B cell (primary cell): ENCODE data around the gene RPS24. TPM values are rescaled to one million over a fixed set of nuclear protein-coding genes. Genes with fewer than 3 reads are reported as not detected.

Source experiments
- ATAC-seq: fragments of 200-7000 bp; cut with Tn5 transposase; one replicate; pipeline ENCODE4 v1.10.0; 2021; ENCODE audit warnings: low read depth, mild to moderate bottlenecking, moderate number of reproducible peaks, moderate library complexity
- CTCF ChIA-PET: fragments of 350-600 bp; sonication (Branson Sonifier 250); formaldehyde crosslinking; loops from one replicate; lab custom pipeline; 2021; ENCODE audit warnings: antibody characterized with exemption, inconsistent platforms; lab: Charles Lee
- POLR2A ChIA-PET: fragments of 350-600 bp; sonication (Branson Sonifier 250); formaldehyde crosslinking; loops from one replicate; lab custom pipeline; 2021; ENCODE audit warnings: antibody characterized with exemption; lab: Charles Lee
- DNase-seq: peaks from one replicate; pipeline ENCODE4 v3.0.0; 2013
- H2AFZ ChIP-seq: 2 replicates; pipeline ENCODE4 v1.6.1; 2012; ENCODE audit warnings: mild to moderate bottlenecking, low read depth, low read length; ENCODE audit not compliant: insufficient read depth, poor library complexity, severe bottlenecking
- H3K27ac ChIP-seq, 2 donors: 1 replicate in 1 of 2; 2 replicates in 1 of 2; pipeline ENCODE4 v1.5.1; 2012 to 2013; ENCODE audit warnings: low read length in 2 of 2, mild to moderate bottlenecking in 2 of 2, moderate library complexity in 1 of 2
- H3K27me3 ChIP-seq, 4 experiments: fragments of 200-600 bp in 1 of 4; sonication (generic) in 1 of 4; replicated peaks in 1 of 4; 1 replicate in 2 of 4; 2 replicates in 2 of 4; pipeline versions ENCODE4 v1.6.1 to v1.7.0; 2013 to 2016; ENCODE audit warnings: low read length in 3 of 4, mild to moderate bottlenecking in 2 of 4, mixed read lengths in 1 of 4, moderate library complexity in 1 of 4; ENCODE audit not compliant: insufficient read depth in 4 of 4, control insufficient read depth in 3 of 4; ENCODE audit errors: control extremely low read depth in 1 of 4
- H3K36me3 ChIP-seq, 2 experiments: replicated peaks in 1 of 2; 1 replicate in 1 of 2; 2 replicates in 1 of 2; pipeline versions ENCODE4 v1.6.1 to v1.7.1; 2013; ENCODE audit warnings: low read length in 1 of 2; ENCODE audit not compliant: insufficient read depth in 2 of 2, control insufficient read depth in 1 of 2; ENCODE audit errors: control extremely low read depth in 1 of 2, extremely low read depth in 1 of 2
- H3K4me1 ChIP-seq, 2 donors: fragments of 200-600 bp in 1 of 2; sonication (generic) in 1 of 2; 1 replicate in 1 of 2; 2 replicates in 1 of 2; pipeline versions ENCODE4 v1.5.1 to v1.6.1; 2013 to 2017; ENCODE audit warnings: low read length in 2 of 2; ENCODE audit not compliant: control insufficient read depth in 2 of 2, insufficient read depth in 2 of 2
- H3K4me2 ChIP-seq: replicated peaks from 2 replicates; pipeline ENCODE3; 2012; ENCODE audit warnings: mild to moderate bottlenecking, low read depth, low read length; ENCODE audit not compliant: poor library complexity, severe bottlenecking
- H3K4me3 ChIP-seq, 5 experiments: fragments of 200-600 bp in 1 of 5; sonication (generic) in 1 of 5; 1 replicate in 3 of 5; 2 replicates in 2 of 5; pipeline versions ENCODE4 v1.5.1 to v1.7.0; 2011 to 2016; ENCODE audit warnings: low read length in 4 of 5, mild to moderate bottlenecking in 4 of 5, low read depth in 2 of 5, control low read depth in 1 of 5, moderate library complexity in 1 of 5; ENCODE audit not compliant: insufficient read depth in 1 of 5; ENCODE audit errors: control extremely low read depth in 1 of 5, extremely low read depth in 1 of 5
- H3K79me2 ChIP-seq: fragments of 200-600 bp; sonication (generic); one replicate; pipeline ENCODE4 v1.6.0; 2016; ENCODE audit warnings: low read length; ENCODE audit not compliant: control insufficient read depth, insufficient read depth
- H3K9ac ChIP-seq: fragments of 200-600 bp; sonication (generic); 2 replicates; pipeline ENCODE4 v1.6.1; 2017; ENCODE audit warnings: mild to moderate bottlenecking, low read length, moderate library complexity
- H3K9me3 ChIP-seq, 3 donors: one replicate each; pipeline versions ENCODE4 v1.6.1 to v1.7.1; 2013; ENCODE audit warnings: low read length in 2 of 3; ENCODE audit not compliant: control insufficient read depth in 2 of 3, insufficient read depth in 1 of 3; ENCODE audit errors: control extremely low read depth in 1 of 3
- H4K20me1 ChIP-seq: 2 replicates; pipeline ENCODE4 v1.6.0; 2012; ENCODE audit warnings: mild to moderate bottlenecking, low read length; ENCODE audit not compliant: insufficient read depth, control insufficient read depth, poor library complexity, severe bottlenecking
- H3K27ac Mint-ChIP-seq: one replicate; pipeline ENCODE4 v1.8.0; 2021; ENCODE audit warnings: mixed read lengths
- H3K27me3 Mint-ChIP-seq: one replicate; pipeline ENCODE4 v1.8.0; 2021; ENCODE audit warnings: mixed read lengths
- H3K4me1 Mint-ChIP-seq: one replicate; pipeline ENCODE4 v1.8.0; 2021; ENCODE audit warnings: mixed read lengths
- H3K4me3 Mint-ChIP-seq: one replicate; pipeline ENCODE4 v1.8.0; 2021; ENCODE audit warnings: mixed read lengths
- H3K9me3 Mint-ChIP-seq: one replicate; pipeline ENCODE4 v1.8.0; 2022; ENCODE audit warnings: mixed read lengths; ENCODE audit not compliant: insufficient read depth
- CTCF ChIP-seq: fragments of 200-600 bp; IDR thresholded peaks from one replicate; pipeline ENCODE4 v1.8.0; 2022; ENCODE audit warnings: antibody characterized with exemption, mild to moderate bottlenecking
- EZH2 ChIP-seq: IDR thresholded peaks from 2 replicates; pipeline ENCODE4 v1.6.1; 2012; ENCODE audit warnings: borderline replicate concordance, low read depth, mild to moderate bottlenecking, moderate library complexity, low read length; ENCODE audit not compliant: insufficient read depth, poor library complexity, severe bottlenecking
- WGBS: methylation state at CpG from one replicate; pipeline ENCODE4 v1.1.5; 2013; ENCODE audit warnings: missing lambda C conversion rate; ENCODE audit not compliant: insufficient coverage; 5-methylcytosine and 5-hydroxymethylcytosine counted together
- intact Hi-C: fragments of 100-400 bp; cut with micrococcal nuclease; formaldehyde crosslinking; loops from one replicate; pipeline ENCODE4 v1.10.0; 2022
- polyA plus RNA-seq: library from polyadenylated mRNA; depleted of rRNA; stranded (reverse); fragments of >200 nt; gene quantifications from 2 replicates; pipeline ENCODE4 v1.2.3, GENCODE V29; 2012
- total RNA-seq, 2 donors: library from RNA; stranded (reverse); fragments of 120-200 nt in 1 of 2; gene quantifications; 1 replicate in 1 of 2; 2 replicates in 1 of 2; pipeline versions ENCODE4 v1.2.3 to v1.2.4, GENCODE V29; 2013 to 2022

RPS24 gene
- total and polyA plus RNA-seq, 2 donors (not counting 1 experiment from before 2014, with no cell fraction given): 1,249 to 2,320 TPM

GRCh38 chr10:78033387-78033636 is 351 bp upstream of the RPS24 start:
- H2AFZ ChIP-seq: peak overlapping the region; percentile 87
- Mint-ChIP-seq H3K27ac (peak overlapping the region; percentile 92), H3K9me3 (no peaks in the 10 kb centered on the region), H3K4me1 (peaks cover 55% of the 10 kb centered on the region), H3K4me3 (peak overlapping the region; percentile 93), H3K27me3 (no peaks in the 10 kb centered on the region)
- TF ChIP-seq EZH2 (no peak), CTCF (no peak)
- H4K20me1 ChIP-seq: peaks cover 36% of the 10 kb centered on the region
- peak overlapping the region; percentile 74 for H3K4me2 ChIP-seq
- H3K79me2 ChIP-seq: peaks cover 45% of the 10 kb centered on the region
- peak overlapping the region; percentile 84 to 100 (median 95) for H3K4me3 ChIP-seq
- ATAC-seq: no peak
- H3K36me3 ChIP-seq: peaks cover 5 to 31% of the 10 kb centered on the region in 2 experiments
- no peaks in the 10 kb centered on the region for H3K27me3 ChIP-seq
- intact Hi-C loops: loop anchor here (1.0 to 5.0 kb wide), 3 partner anchors 270 to 1253 kb away; no protein-coding TSS in a partner anchor
- peak overlapping the region; percentile 79 for H3K9ac ChIP-seq
- peaks cover 0 to 3% (median 0%) of the 10 kb centered on the region in 3 donors for H3K9me3 ChIP-seq
- DNase-seq: no peak
- ChIA-PET POLR2A (no interaction called here), CTCF (interaction anchor here (1.4 kb wide), 1 partner anchor 13 kb away, joined by 13 read pairs; no protein-coding TSS in a partner anchor)
- H3K4me1 ChIP-seq: peaks cover 34 to 47% of the 10 kb centered on the region in 2 donors
- H3K27ac ChIP-seq: peak overlapping the region; percentile 14 to 43
- no CpG with 5 or more reads among the region's 4 CpGs for WGBS

GRCh38 chr10:78035025-78035424 is 1.4 kb downstream of the RPS24 start:
- ChIA-PET CTCF (interaction anchor here (3.0 kb wide), 1 partner anchor 12 kb away, joined by 29 read pairs; no protein-coding TSS in a partner anchor), POLR2A (no interaction called here)
- DNase-seq (no peak), ATAC-seq (no peak)
- H4K20me1 ChIP-seq: peaks cover 53% of the 10 kb centered on the region
- 71% methylated on average over 1 of the region's 5 CpGs for WGBS
- peaks cover 34% of the 10 kb centered on the region for H3K79me2 ChIP-seq
- peaks cover 0 to 3% (median 0%) of the 10 kb centered on the region in 3 donors for H3K9me3 ChIP-seq
- H3K27ac ChIP-seq: peak overlapping the region in 1 of 2 donors; percentile 58
- no peaks in the 10 kb centered on the region for H3K27me3 ChIP-seq
- peak overlapping the region; percentile 74 for H3K4me2 ChIP-seq
- H3K27ac Mint-ChIP-seq: peak overlapping the region; percentile 50
- H3K4me3 Mint-ChIP-seq: peak overlapping the region; percentile 93
- no peaks in the 10 kb centered on the region for H3K27me3 Mint-ChIP-seq
- H3K4me1 Mint-ChIP-seq: peaks cover 55% of the 10 kb centered on the region
- H3K4me3 ChIP-seq: peak overlapping the region in 4 of 5 experiments; percentile 84 to 100 (median 96)
- H3K4me1 ChIP-seq: peaks cover 22 to 33% of the 10 kb centered on the region in 2 donors
- H3K36me3 ChIP-seq: peaks cover 19 to 48% of the 10 kb centered on the region in 2 experiments
- H2AFZ ChIP-seq: no peak overlapping the region
- intact Hi-C loops: no loop called here
- TF ChIP-seq EZH2: no peak
- no peak for TF ChIP-seq CTCF
- H3K9ac ChIP-seq: peak overlapping the region; percentile 79
- no peaks in the 10 kb centered on the region for H3K9me3 Mint-ChIP-seq
